Lung microvascular endothelial cell (primary cell): ENCODE measurements around the gene TRIM65. TPM values are rescaled to one million over a fixed set of nuclear protein-coding genes. Genes with fewer than 3 reads are reported as not detected.

Experiments used
- DNase-seq, 2 donors: peaks; one replicate each; pipeline versions ENCODE4 v3.0.0 to v3.0.0-alpha.2; 2010; ENCODE audit warnings: low read depth in 2 of 2
- total RNA-seq: library from RNA; depleted of rRNA; stranded (reverse); fragments of >200 nt; gene quantifications from 2 replicates; pipeline ENCODE4 v1.2.1, GENCODE V29; 2014

The TRIM65 gene
- total RNA-seq: 16.3 and 17.7 TPM in 2 replicates

GRCh38 chr17:75896415-75897159 is at the start of gene TRIM65:
TSS of gene TRIM65 (minus strand) at chr17:75896951. CDS start at chr17:75896937, 14 bp downstream.
- peak; percentile 79 to 90 for DNase-seq

- no peak for DNase-seq
Measured at GRCh38 chr17:75945211-75945610, 48.5 kb upstream of the TRIM65 start.

DNA sequence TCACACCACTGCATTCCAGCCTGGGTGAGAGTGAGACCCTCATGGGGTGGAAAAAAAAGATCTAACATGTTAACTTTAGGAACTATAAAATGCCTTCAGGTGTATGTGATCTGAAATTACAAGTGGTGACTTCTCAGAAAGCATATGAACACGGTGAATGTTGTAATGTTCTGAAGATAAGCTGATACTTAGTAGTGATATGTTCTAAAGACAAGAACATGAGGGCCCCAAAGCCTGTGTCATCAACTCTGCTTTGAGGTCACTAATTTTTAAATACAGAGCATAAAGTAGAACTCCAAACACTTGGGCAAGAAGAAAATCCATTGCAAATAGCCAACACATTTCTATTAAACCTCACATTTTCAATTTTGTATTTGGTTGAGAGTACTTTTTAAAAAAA is 46.7 kb upstream of the TRIM65 start:
- no peak for DNase-seq

- no peak for DNase-seq
Measured at GRCh38 chr17:75942473-75942872, 45.7 kb upstream of the TRIM65 start.

DNA sequence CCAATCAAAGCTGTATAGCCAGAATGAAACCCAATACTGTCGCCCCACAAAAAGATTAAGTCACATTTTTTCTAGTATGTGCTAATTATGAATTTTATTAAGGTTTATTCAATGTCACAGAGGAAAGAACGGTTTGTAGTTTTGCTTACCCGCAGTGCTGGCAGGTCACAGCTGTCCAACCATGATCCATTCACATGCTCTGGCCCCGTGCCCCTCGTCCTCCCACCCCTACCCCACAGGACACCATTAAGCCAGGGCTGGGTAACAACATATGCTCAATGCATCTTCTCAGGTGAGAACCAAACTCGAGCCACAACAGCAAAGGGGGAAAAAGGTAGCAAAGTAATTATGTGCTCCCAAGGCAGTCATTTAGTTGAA is 44.7 kb upstream of the TRIM65 start:
- no peak for DNase-seq

DNA sequence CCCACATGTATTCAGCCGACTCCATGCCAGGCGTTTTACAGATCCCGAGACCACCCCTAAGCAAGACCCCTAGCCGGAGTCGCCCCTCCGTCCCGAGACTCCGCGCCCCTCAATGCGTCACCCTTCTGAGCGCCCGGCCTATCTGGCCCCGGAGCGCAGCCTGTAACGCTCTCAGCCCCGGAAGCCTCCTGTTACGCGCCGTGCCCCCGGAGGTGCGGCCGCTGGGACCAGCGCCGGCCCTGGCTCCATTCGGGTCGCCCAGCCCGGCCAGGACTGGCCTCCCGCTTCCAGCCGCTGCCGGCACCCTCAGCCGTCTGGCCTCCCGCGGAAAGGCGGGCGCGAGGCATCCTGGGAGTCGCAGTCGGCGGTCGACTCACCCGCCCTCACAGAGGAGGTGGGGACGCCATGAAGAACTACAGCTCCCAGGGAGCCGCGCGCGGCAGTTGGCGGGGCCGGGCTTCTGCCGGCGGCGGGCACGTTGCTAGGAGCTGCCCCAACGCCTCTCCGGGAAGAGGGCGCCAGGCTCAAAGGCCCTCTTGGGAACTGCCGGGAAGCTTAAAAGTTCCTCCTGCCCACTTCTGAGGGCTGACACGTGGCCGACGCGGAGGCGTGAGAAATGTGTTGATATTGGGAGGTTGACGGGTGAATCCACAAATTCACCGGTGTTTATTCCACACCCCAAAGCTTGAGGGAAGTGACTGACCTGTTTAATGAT is 44.1 kb upstream of the TRIM65 start, which contains the start of gene FBF1:
Gene FBF1 (minus strand): TSS at position 316 of the 715 bp plus-strand sequence. CDS start 2,893 bp downstream, outside the sequence.
- DNase-seq: peak; percentile 94 to 95

DNA sequence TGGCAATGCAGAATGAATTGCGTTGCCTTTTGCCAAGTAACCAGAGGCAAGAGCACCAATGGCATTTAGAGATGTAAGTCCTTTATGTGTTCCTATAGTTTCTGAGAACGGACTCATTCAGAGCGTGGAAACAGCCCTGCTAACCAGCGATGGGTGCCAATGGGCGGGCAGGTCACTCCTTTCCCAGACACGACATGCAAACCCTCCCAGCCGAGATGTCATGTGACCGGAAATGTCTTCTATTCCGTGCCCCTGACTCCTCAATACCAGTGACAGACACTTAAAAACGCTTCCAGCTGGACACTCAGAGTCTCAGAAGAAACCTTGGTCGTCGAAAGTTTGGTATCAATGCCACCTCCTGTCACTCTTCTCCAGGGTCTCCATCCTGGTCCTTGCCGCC is 40.9 kb upstream of the TRIM65 start:
- DNase-seq: no peak

GRCh38 chr17:75933808-75934207 is 37.1 kb upstream of the TRIM65 start:
- no peak for DNase-seq

DNA sequence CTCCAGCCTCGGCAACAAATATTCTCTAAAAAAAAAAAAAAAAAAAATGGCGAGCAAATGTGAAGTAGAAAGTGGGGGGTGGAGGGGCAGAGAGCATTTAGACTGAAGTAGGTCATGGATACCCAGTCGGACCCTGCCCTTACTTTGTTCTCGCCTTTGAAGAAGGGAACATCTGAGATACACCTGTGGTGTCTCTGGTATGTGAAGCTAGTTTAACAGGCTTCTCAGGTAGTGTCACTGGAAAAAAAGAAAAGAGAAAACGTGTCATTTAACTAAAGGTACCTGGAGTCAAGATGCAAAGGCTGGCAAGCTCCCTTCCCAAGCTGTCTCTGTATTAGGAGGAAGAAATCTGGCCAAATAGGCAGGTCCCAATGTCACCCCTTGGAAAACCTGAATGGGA is 36.1 kb upstream of the TRIM65 start:
- no peak for DNase-seq

GRCh38 chr17:75931062-75931461 is 34.3 kb upstream of the TRIM65 start:
- DNase-seq: no peak

DNA sequence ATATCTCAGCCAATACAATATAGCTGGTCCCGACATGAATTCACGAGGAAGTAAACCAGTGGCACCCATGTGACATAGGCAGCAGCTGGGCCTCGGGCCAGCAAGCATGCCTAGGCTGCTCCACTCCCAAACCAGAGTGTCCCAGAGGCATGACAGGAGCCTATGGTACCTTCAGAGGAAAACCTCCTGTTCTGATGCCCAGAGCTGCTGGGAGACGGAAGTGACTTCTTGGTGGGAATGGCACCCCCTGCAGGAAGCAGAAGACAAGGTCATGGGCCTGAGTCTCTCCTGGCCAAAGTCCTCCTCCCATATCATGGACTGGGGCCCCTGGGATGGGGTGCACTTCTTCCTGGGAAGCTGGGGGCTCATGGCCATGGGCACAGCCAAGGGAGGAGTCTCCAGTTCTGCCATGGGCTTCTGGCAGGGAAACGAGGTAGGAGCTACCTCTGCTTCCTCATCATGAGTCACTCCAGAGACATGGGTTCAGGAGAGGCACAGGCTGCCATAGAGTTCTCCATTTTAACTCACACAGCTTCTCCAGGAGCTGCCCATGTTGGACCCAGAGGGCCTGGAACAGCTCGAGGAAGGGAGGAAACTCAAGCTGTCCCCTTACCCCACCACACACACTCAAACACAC is 30.7 kb upstream of the TRIM65 start:
- DNase-seq: peak; percentile 20 to 29

DNA sequence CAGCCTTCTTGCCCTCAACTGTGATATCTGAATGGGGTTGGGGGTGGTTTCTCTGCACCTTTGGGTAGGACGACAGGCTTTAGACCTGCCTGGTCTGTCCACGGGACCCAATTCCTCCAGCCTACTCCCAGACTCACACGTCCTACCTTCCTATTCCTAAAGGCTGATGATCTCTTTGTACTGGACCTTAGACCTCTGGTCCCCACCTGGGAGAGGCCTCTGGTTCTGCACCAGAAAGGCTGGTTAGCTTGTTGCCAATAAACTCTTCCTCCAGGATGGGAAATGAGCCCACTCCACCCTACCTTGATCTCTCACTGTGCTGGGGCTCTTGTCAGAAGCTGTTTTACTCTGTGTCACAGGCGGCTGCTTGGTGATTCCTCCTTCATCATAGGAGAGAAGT is 29.7 kb upstream of the TRIM65 start:
- no peak for DNase-seq

DNA sequence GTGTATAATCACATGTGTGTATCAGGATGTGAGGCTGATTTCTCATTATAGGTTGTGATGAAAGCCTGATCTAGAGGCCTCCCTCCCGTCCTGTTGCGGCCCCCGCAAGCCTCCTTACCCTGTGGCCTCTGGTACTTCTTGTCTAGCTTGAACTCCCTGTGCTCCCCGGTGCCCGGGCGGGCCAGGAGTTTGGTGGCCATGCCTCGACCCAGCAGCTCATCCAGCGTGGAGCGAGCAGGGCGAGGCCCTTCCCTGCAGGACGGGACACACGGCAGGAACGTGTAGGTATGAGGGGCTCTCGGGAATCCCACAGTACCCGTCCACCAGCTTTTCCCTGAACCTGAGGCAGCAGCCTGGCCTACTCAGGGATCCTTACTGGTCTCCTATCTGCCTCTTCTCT is 29.2 kb upstream of the TRIM65 start:
- DNase-seq: no peak

GRCh38 chr17:75925103-75925502 is 28.4 kb upstream of the TRIM65 start:
- DNase-seq: no peak

GRCh38 chr17:75922963-75923874 is 26.5 kb upstream of the TRIM65 start:
- DNase-seq: no peak

DNA sequence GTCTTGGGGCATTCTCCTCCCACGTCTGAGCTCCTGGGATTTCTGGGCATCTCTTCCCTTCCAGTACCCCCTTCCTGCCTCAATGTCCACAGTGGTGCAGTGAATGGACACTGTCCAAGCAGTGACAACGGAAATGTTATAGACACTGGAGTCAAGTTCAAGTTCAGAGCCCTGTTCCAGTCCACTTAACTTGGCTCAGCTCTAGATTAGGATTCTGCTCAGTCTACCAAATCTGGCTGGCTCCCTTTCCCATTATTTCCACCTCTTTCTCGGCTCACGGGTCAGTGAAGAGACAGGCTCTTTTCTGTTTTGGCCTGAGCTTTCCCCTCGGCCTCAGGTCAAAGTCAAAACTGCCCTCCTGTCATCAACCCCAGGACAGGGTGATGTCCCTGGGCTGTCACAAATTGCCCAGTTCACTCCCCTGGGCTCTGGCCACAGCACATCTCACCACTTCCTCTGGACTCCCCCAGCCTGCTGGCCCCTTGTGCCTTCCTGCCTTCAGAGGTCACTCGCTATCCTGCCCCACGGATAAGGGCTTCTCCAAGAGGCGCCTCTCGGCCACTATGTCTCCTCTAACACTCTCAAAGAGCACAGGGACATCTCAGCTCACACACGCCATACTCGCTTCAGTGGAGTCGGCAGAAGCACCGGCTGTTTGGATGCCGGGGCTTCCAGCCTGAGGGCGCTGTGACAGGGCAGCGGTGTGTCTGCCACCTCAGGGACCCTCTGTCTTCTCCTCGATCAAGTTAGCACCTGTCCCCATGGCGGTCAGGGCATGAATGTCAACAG is 25.6 kb upstream of the TRIM65 start:
- no peak for DNase-seq

- no peak for DNase-seq
Measured at GRCh38 chr17:75921596-75921995, 24.8 kb upstream of the TRIM65 start.

GRCh38 chr17:75920045-75920560 is 23.4 kb upstream of the TRIM65 start:
- no peak for DNase-seq

- no peak for DNase-seq
Measured at GRCh38 chr17:75919611-75920010, 22.9 kb upstream of the TRIM65 start.

- DNase-seq: no peak
Measured at GRCh38 chr17:75917917-75918445, 21.2 kb upstream of the TRIM65 start.
